GM04503 (cell line): ENCODE measurements around the gene CD53.
"Not testable (repeated sequence)": the region's sequence is repeated elsewhere in the genome, so short reads cannot be mapped to it uniquely, and the experiment has no call there.

ENCODE experiments used
- DNase-seq: peaks from one replicate; pipeline ENCODE4 v3.0.0-alpha.2; 2012; ENCODE audit warnings: low read depth

The CD53 gene, protein sequence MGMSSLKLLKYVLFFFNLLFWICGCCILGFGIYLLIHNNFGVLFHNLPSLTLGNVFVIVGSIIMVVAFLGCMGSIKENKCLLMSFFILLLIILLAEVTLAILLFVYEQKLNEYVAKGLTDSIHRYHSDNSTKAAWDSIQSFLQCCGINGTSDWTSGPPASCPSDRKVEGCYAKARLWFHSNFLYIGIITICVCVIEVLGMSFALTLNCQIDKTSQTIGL

DNA sequence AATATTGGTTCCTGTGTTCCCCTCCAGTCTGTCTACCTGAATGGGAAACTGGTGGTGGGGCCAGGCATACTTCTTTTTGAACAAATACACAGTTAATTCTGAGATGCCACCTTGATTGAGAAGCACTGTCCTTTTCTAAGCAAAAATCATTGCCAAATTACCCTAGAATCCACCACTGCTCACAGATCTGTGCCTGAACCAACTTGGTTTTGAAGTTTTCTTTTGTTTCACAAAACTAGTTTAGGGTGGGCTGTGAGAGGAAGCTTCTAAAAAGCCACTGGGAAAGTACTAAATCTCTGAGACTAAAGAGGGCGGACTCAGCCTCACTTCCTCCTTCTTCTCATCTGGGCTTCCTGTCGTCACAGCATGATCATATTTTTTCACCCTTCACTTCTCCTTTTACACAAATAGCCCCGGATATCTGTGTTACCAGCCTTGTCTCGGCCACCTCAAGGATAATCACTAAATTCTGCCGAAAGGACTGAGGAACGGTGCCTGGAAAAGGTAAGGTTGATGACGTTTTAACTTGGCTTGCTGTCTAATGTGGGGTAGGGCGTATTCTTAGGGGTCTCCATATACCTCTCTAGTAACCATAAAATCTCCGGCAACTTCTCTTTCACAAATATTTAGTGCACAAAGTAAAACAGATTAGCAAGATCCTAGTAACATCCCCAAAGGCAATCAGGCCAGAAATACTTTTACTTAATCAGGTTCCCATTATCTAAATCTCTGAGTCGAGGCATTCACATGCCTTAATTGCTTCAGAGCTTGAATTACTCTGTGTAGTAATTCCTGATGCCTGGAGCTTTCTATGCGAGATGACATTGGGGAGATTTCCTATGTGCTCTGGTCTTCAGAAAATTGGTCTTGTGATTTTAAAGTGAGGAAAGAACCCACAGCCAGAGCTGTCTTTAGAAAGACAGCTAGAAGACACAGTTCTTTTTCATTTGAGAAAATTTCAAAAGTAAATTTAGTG, at the start of gene CD53:
Gene CD53 (plus strand): TSS at position 404 of the 976 bp plus-strand sequence. CDS start 18,261 bp downstream, outside the sequence.
- no peak for DNase-seq

- DNase-seq, result no peak
Measured at GRCh38 chr1:110824192-110824591, 48.8 kb upstream of the CD53 start.

GRCh38 chr1:110829955-110830553, 42.9 kb upstream of the CD53 start:
- no peak for DNase-seq

DNA sequence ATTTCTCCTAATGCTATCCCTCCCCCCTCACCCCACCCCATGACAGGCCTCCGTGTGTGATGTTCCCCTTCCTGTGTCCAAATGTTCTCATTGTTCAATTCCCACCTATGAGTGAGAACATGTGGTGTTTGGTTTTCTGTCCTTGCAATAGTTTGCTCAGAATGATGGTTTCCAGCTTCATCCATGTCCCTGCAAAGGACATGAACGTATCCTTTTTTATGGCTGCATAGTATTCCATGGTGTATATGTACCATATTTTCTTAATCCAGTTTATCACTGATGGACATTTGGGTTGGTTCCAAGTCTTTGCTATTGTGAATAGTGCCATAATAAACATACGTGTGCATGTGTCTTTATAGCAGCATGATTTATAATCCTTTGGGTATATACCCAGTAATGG, 39.2 kb upstream of the CD53 start:
- DNase-seq, result not testable (repeated sequence)

- no peak for DNase-seq
Measured at GRCh38 chr1:110846861-110847260, 26.1 kb upstream of the CD53 start.

DNA sequence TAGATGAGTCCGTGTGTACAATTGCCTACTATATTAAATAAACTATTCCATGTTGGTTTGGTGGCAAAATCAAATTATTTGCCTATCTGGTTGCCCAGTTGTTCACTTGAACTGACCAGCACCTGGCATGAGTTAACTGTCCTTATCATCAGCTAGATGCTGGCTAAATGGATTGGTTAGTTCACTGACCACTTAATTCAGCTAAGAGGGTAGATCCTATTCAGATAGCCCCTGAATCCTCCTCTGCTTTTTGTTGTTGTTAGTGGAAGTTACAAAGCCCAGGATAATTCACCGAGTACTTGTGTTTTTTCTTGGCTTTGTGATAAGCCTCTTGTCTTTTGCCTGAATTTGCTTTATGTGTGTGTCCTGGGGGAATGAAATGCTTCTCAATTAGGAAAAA, 22.8 kb upstream of the CD53 start:
- no peak for DNase-seq

DNA sequence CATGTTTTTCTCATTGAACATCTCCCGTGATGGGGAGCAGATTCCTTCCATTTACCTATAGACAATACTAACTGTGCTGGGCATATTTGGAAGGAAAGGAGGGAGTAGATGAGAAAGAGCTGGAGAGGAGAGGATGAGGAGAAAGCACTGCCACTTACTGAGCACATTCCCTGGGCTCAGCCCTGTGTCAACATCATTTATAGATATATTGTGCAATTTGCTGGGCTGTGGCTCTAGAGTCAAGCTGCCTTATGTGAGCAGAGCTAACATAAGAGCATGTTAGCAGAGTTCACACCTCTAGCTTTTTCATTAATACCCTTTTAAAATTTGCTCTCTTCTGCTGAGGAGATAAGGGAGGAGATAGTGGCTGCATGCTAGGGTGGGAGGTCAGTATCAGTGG, 22.3 kb upstream of the CD53 start:
- no peak for DNase-seq

DNA sequence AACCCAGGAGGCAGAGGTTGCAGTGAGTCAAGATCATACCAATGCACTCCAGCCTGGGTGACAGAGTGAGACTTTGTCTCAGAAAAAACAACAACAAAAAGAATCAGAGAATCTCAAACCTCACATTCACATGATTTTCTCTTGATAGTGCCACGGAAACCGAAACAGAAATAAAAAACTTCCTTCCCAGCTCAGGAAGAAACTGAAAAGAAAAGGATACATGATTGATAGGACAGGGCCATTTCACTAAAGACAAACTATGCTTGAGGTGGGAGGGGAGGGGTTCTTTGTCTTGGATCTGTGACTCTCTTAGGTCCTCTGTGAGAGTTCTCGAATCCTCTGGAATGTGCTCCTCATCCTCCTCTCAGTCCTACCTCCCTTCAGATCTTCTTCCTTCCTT, 19.8 kb upstream of the CD53 start:
- DNase-seq, result no peak

DNA sequence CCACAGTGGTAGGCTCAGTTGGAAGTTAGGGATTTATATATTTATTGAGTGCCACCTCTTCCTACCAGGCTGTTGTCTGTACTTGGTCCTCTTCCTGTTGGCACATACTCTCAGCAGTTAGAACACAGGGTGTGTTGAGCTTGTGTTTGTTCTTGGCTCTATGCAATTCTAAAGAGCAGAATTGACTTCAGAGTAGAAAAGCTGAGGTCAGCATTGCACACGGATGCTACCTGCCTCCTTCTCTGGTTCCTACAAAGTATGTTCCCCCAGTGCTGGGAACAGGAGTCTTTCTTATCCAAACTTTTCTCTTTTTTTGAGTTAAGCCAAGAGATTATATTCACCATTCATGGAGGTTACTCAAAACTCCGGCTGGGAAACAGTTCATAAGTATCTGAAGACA, 16.5 kb upstream of the CD53 start:
- DNase-seq, result no peak

DNA sequence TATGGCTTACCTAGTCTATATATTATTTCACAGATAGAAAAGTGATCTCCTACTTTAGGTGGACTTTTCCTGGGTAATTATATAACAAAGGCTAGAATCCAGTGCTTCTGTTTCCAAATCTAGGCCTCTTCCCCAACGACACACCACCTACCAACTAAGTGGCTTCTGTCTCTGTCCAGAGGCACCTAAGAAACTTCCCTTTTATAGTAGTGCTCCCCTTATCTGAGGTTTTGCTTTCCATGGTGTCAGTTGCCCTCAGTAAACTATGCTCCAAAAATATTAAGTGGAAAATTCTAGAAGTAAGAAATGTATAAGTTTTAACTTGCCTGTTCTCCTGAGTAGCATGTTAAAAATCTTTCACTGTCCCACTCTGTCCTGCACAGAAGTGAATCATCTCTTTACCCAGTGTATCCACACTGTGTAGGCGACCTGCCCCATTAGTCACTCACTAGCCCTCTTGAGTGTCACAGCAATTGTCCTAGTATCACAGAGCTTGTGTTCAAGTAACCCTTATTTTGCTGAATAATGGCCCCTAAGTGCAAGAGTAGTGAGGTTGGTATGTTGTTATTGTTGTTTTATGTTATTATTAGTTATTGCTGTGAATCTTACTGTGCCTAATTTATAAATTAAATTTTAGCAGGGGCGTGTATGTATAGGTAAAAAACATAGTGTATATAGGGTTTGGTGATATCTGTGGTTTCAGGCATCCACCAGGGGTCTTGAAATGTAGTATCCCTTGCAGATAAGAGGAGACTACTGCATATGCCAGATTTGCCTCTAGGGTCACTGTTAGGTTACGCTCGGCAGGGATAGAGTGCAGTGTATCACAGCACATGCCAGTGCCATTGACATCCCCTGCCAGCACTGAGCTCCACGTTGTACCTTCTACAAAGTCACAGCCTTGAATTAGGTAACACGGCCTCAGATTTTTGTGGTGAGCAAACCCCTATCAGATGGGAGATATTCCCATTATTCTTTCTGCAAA, 14.7 kb upstream of the CD53 start:
- DNase-seq, result no peak

GRCh38 chr1:110859062-110859461, 13.9 kb upstream of the CD53 start:
- DNase-seq, result no peak

DNA sequence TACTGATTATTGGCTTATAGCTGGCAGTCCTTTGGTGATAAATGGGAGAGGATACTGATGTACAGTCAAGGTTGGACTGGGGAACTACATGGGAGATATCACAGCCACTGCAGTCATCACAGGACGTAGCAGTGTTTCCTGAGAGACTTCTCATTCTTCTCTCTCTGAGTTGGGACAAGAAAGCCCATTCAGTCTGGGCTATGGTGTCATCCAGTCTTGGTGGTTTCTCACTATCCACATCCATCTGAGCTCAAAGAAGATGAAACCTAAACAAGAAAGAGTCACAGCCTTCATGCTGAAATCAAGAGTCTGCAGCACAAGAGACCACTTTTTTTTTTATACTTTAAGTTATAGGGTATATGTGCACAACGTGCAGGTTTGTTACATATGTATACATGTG, 12.8 kb upstream of the CD53 start:
- no peak for DNase-seq

- not testable (repeated sequence) for DNase-seq
Measured at GRCh38 chr1:110860620-110861019, 12.3 kb upstream of the CD53 start.

- not testable (repeated sequence) for DNase-seq
Measured at GRCh38 chr1:110861942-110862341, 11.0 kb upstream of the CD53 start.

GRCh38 chr1:110864287-110864686, 8.7 kb upstream of the CD53 start:
- DNase-seq, result no peak

GRCh38 chr1:110870721-110871388, 2.1 kb upstream of the CD53 start:
- DNase-seq, result no peak

DNA sequence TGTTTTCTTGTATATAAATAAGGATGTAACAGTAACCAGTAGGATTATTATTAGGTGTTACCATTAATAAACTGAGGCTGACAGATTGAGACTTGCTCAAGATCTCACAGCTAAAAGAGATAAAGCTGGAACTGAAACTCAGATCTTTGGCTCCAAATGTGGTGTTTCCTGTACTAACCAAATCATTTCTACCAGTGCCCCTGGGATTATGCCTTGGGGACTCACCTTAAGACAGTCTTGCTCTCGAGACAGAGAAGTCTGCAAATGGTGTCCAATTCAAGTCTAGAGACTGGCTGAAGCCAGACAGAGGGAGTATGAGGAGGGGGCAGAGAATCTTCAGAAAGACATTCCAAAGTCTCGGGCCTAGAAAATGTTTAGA, 593 bp upstream of the CD53 start:
- no peak for DNase-seq

DNA sequence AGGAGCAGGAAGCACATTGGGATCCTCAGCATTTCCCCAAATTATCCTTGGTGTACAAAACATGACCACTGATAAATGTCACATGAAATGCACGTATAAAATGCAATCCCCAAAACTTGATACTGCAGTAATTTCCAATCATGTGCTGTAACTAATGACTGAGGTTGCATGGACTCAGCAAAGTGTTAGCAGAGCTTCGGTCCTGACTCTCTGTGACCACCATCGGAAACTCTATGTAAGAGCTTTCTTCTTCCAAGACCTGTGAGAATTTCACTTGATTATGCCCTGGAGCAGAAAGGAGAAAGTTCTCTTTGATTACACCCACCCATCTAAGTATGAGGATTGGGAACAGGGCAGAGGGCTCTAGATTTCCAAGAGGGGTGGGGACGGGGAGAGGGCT, 908 bp downstream of the CD53 start:
- DNase-seq, result no peak

- no peak for DNase-seq
Measured at GRCh38 chr1:110874324-110875215, 1.6 kb downstream of the CD53 start.

DNA sequence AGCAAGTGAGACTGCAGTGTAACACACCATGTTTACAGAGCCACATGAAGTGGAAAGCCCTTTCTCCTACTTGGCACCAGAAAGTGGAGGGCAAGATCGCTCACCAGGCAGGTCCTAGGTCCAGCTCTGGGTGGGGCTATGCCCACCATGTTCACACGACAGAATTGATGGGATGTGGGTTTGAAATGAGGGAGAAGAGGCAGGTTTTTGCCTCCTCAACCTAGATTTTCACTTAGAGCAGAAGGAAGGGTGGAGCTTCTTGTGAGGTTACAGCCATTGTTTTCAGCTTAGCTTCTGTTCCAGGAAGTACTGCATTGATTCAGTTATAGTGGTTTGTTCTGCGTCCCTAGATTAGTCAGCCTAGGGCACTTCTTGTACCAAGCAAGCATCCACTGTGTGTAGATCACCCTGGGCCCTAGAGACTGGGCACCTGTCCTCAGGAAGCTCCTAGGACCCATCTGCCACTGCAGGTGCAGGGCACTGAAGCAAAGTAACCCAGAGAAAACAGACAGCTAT, 2.3 kb downstream of the CD53 start:
- DNase-seq, result no peak
